Spinal cord (tissue), 10 donors: ENCODE results near the gene AGL. TPM values are rescaled to one million over a fixed set of nuclear protein-coding genes. Genes with fewer than 3 reads are reported as not detected.
"Not testable (repeated sequence)": the region's sequence is repeated elsewhere in the genome, so short reads cannot be mapped to it uniquely, and the experiment has no call there.

ENCODE experiments used
- DNase-seq, 6 donors: peaks; one replicate each; pipeline versions ENCODE4 v3.0.0 to v3.0.0-alpha.2; 2013 to 2015; ENCODE audit warnings: low spot score in 6 of 6, low read depth in 4 of 6
- H3K27ac ChIP-seq: one replicate; pipeline ENCODE4 v1.5.1; 2013; ENCODE audit warnings: low read depth, low read length, control low read depth
- H3K27me3 ChIP-seq: one replicate; pipeline ENCODE4 v1.6.1; 2013; ENCODE audit warnings: low read length; ENCODE audit not compliant: control insufficient read depth, insufficient read depth
- H3K36me3 ChIP-seq: one replicate; pipeline ENCODE4 v1.6.1; 2013; ENCODE audit warnings: low read length; ENCODE audit not compliant: control insufficient read depth, insufficient read depth
- H3K4me1 ChIP-seq: one replicate; pipeline ENCODE4 v1.6.1; 2013; ENCODE audit warnings: low read length; ENCODE audit not compliant: control insufficient read depth, insufficient read depth
- H3K4me3 ChIP-seq: one replicate; pipeline ENCODE4 v1.5.1; 2013; ENCODE audit warnings: low read depth, low read length, control low read depth
- H3K9me3 ChIP-seq: one replicate; pipeline ENCODE4 v1.6.1; 2013; ENCODE audit warnings: low read length; ENCODE audit not compliant: control insufficient read depth, insufficient read depth
- WGBS: methylation state at CpG from one replicate; pipeline ENCODE4 v1.1.5; 2013; ENCODE audit warnings: missing lambda C conversion rate; ENCODE audit not compliant: insufficient coverage; 5-methylcytosine and 5-hydroxymethylcytosine counted together
- polyA plus RNA-seq, 2 donors: library from polyadenylated mRNA; unstranded; fragments of 120-200 nt; gene quantifications; one replicate each; pipeline ENCODE4 v1.2.1, GENCODE V29; 2013; ENCODE audit not compliant: insufficient read length in 2 of 2
- total RNA-seq, 2 donors: library from RNA; depleted of rRNA in 1 of 2; stranded (reverse); fragments of 120-200 nt in 1 of 2; fragments of >200 nt in 1 of 2; gene quantifications; one replicate each; pipeline versions ENCODE4 v1.2.3 to v1.2.4, GENCODE V29; 2013 to 2014
- donor health status: healthy.

AGL gene
- total and polyA plus RNA-seq, 4 donors, result 16.5 to 42.1 (median 22.8) TPM

- no CpG with 5 or more reads among the region's 3 CpGs for WGBS
- H3K36me3 ChIP-seq, result no peaks in the 10 kb centered on the region
- no peaks in the 10 kb centered on the region for H3K4me1 ChIP-seq
- no peaks in the 10 kb centered on the region for H3K9me3 ChIP-seq
- no peak overlapping the region for H3K27ac ChIP-seq
- H3K27me3 ChIP-seq, result no peaks in the 10 kb centered on the region
- H3K4me3 ChIP-seq, result no peak overlapping the region
- DNase-seq, result no peak
These were observed 105.2 kb downstream of the AGL start for GRCh38 chr1:99955375-99955774.

- Histone ChIP-seq H3K27ac (no peak overlapping the region), H3K36me3 (no peaks in the 10 kb centered on the region), H3K4me1 (no peaks in the 10 kb centered on the region), H3K9me3 (no peaks in the 10 kb centered on the region), H3K4me3 (no peak overlapping the region), H3K27me3 (no peaks in the 10 kb centered on the region)
- WGBS, result 57% methylated on average over 1 of the region's 2 CpGs
- no peak for DNase-seq
These were observed 106.6 kb downstream of the AGL start for GRCh38 chr1:99956755-99957154.

- no peak overlapping the region for H3K4me3 ChIP-seq
- no peaks in the 10 kb centered on the region for H3K27me3 ChIP-seq
- no peak for DNase-seq
- H3K4me1 ChIP-seq, result no peaks in the 10 kb centered on the region
- H3K27ac ChIP-seq, result no peak overlapping the region
- H3K9me3 ChIP-seq, result no peaks in the 10 kb centered on the region
- no peaks in the 10 kb centered on the region for H3K36me3 ChIP-seq
- no CpG with 5 or more reads among the region's 1 CpG for WGBS
These were observed 107.7 kb downstream of the AGL start for GRCh38 chr1:99957818-99958217.

- H3K4me3 ChIP-seq, H3K36me3 ChIP-seq, H3K9me3 ChIP-seq, H3K27ac ChIP-seq, H3K4me1 ChIP-seq, H3K27me3 ChIP-seq, DNase-seq: not testable (repeated sequence)
- 82% methylated on average over 6 of the region's 7 CpGs for WGBS
These were observed 109.1 kb downstream of the AGL start for GRCh38 chr1:99959189-99959705.

- no CpG with 5 or more reads among the region's 5 CpGs for WGBS
- H3K27me3 ChIP-seq, DNase-seq, H3K9me3 ChIP-seq, H3K4me3 ChIP-seq, H3K27ac ChIP-seq, H3K36me3 ChIP-seq, H3K4me1 ChIP-seq: not testable (repeated sequence)
These were observed 110.1 kb downstream of the AGL start for GRCh38 chr1:99960260-99960659.

- Histone ChIP-seq H3K4me3 (no peak overlapping the region), H3K36me3 (no peaks in the 10 kb centered on the region), H3K4me1 (no peaks in the 10 kb centered on the region), H3K9me3 (no peaks in the 10 kb centered on the region), H3K27ac (no peak overlapping the region), H3K27me3 (no peaks in the 10 kb centered on the region)
- DNase-seq, result no peak
These were observed 113.1 kb downstream of the AGL start for GRCh38 chr1:99963041-99963795.

GRCh38 chr1:99964806-99965205 is 114.6 kb downstream of the AGL start:
- H3K4me1 ChIP-seq, result peaks cover 4% of the 10 kb centered on the region
- no peaks in the 10 kb centered on the region for H3K36me3 ChIP-seq
- no peaks in the 10 kb centered on the region for H3K9me3 ChIP-seq
- H3K27me3 ChIP-seq, result no peaks in the 10 kb centered on the region
- WGBS, result 67% methylated on average over 1 of the region's 3 CpGs
- H3K4me3 ChIP-seq, result no peak overlapping the region
- no peak for DNase-seq
- H3K27ac ChIP-seq, result no peak overlapping the region

GRCh38 chr1:99965646-99966375 is 115.7 kb downstream of the AGL start:
- no peaks in the 10 kb centered on the region for H3K9me3 ChIP-seq
- H3K27ac ChIP-seq, result no peak overlapping the region
- H3K4me1 ChIP-seq, result peaks cover 4% of the 10 kb centered on the region
- peak in 1 of 6 donors; percentile 14 for DNase-seq
- no CpG with 5 or more reads among the region's 2 CpGs for WGBS
- no peak overlapping the region for H3K4me3 ChIP-seq
- H3K36me3 ChIP-seq, result no peaks in the 10 kb centered on the region
- no peaks in the 10 kb centered on the region for H3K27me3 ChIP-seq

GRCh38 chr1:99968214-99968613 is 118.1 kb downstream of the AGL start:
- Histone ChIP-seq H3K36me3 (no peaks in the 10 kb centered on the region), H3K27me3 (no peaks in the 10 kb centered on the region), H3K4me3 (no peak overlapping the region), H3K9me3 (no peaks in the 10 kb centered on the region), H3K4me1 (peaks cover 4% of the 10 kb centered on the region), H3K27ac (no peak overlapping the region)
- no peak for DNase-seq
- WGBS, result 100% methylated on average over 2 of the region's 4 CpGs
